Iris pigment epithelial cell (primary cell): ENCODE results near the gene E2F2.
A peak's percentile ranks its signal among the peaks of the same experiment; 100 is the strongest.

Source experiments
- DNase-seq: peaks from one replicate; pipeline ENCODE4 v3.0.0-alpha.2; 2011; ENCODE audit warnings: low read depth

E2F2 gene

DNA sequence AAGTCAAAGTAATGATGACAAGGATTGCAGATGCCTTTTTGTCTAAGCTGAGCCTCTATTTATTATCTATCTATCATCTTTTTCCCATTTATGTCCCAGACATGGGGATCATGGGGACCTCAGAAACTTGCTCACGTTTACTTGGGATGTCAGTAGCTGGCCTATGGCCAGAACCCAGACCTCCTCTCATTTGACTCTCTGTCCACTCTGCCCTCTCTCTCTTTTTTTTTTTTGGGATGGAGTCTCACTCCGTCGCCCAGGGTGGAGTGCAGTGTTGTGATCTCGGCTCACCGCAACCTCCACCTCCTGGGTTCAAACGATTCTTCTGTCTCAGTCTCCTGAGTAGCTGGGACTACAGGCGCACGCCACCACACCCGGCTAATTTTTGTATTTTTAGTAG lies 32.0 kb upstream of the E2F2 start:
- DNase-seq, result no peak

DNA sequence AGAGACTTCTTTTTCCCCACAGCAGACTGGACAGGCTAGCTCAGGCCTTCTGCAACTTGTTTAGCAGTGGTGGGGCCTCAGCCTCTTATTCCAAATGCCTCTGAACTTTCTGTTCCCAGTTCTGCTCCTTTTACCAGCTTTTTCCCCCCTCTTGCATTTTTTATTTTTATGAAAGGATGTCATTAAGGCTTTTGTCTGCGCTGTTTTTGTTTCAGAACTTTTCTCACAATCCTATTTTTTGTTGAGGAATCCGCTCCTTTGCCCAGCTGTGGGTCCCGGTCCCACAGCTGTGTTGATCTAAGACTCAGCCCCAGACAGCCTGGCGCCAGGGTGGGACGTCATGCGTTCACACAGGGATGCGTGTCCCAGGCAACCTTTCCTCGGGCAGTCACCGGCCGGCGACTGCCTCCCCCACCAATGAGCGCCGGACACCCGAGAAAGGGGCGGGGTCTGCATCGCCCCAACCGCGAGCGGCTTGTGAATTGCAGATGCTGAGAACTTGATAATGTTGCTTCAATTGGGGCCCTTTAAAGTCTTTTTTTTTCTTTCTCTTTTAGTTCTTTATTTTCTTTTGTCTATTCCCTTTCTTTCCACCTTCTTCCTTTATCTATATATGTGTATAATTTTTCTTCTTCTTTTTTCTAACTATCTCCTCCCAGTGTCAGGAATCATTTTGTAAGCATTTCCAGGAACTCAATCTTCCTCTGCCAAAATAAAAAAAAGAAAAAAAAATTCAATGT lies 31.3 kb upstream of the E2F2 start:
- peak; percentile 99 for DNase-seq

DNA sequence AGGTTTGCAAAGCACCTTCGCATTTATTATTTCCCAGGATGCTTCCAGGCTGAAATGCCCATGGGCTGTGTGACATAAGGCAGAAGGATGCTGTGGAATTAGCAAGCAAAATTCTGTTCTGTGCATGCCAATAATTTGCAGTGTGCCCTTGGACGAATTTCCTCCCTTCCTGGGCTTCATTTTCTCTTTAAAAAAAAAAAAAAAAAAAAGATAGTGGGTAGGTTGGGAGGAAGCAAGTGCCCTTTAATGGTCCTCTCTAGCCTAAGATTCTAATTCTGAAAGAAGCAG lies 30.7 kb upstream of the E2F2 start:
- DNase-seq, result no peak

DNA sequence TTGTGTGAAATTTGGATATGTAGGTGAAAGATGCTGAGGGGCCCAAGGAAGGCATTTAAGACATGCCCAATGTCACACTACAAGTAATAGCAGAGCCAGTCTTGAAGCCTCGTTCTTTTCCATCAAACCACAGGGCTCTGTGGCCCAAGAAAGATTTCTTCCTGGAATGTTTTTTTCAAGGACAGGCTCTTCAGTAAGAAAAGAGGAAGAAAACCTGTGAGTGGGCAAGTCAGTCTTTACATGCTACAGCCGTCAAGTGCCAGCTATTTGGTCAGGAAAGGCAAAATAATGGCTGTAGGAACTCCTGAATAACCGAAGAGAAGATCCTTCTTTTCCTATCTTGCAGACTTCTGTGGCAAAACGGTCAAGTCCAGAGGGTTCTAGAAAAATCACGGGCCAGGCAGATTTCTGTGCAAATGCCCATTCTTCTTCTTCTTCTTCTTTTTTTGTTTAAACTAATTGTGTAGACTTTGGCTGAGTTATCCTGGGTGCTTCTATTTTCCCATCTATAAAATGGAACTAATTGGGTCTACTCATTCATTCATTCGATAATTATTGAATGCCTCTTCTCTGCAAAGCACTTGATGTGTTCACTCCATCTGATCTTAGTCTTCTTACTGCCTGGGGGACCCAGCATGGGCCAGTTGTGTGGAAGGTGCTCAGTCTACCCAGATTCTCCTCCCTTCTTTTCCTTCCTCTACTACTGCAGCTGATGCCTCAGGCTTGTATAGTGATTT lies 30.2 kb upstream of the E2F2 start:
- DNase-seq, result no peak

DNA sequence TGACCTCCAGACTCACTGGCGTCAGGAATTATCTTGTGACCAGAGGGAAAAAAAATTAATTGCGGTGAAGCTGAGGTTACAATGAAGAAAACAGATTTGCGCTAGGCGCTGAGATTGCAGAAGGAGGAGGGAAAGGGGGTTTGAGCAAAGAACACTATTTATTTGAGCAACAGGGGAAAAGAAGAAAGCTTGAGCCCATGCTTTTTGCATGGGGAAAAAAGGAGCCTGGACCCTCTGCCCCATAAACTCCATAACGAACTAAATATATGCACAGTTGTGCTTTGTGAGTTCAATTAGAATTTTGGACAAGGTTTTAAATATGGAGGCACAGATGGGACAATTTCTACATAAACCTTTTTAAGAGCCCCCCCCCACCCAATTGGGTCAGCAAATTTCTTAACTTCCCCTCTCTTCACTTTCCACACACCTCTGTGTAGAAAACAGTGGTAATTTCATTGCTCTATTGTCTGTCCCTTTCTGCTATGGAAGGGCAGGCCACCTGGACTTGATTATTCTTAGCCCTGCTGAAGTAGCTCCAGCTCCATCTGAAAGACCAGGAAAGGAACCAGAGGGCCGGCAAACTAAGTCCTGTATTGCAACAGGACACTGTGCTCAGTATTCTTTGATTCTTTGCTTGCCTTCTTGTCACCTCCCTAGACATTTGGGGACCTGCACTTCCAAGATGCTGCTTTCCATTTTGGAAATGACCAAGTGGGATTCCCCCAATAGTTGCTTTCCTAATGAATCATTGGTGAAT lies 29.1 kb upstream of the E2F2 start:
- no peak for DNase-seq

DNA sequence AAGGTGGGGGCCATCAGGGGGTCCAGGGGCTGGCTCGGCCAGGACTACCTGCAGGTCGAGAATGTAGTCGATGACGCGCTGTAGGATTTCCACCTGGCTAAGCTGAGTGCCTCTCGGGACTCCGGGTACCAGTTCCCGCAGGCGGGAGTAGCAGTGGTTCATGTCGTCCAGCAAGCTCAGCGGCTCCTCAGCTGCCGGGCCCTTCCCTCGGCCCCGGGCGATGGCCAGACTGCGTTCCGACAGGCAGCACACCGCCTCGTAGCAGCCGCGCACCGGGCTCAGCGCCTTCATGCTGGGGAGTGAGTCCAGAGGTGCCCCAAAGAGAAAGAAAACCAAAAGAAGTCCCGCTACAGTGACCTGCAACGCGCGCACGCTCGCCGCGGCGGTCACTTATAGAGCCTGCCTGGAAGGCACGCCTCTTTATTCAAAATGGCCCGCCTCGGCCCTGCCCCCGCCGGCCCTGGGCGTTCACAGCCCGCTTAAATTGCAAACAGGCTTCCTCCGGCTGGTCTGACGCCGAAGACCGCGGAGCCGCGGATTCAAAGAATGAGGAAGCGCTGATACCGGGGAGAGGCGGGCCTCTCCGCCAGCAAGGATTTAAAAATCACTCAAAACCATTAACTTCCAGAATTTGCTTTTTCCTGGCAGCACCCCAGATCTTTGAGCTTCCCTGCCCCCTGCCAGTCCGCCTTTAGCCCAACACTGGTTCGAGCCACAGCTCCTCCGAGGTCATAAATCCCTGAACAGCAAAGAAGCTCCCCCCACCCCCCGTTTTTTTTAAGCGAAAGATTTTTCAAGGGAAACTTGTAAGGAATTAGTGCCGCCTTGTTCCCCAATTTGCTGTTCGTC lies 28.3 kb upstream of the E2F2 start, which contains the start of gene ID3:
Gene ID3 (minus strand): TSS at position 366 of the 849 bp plus-strand sequence. CDS start 75 bp downstream, at position 291.
- DNase-seq, result peak; percentile 99

DNA sequence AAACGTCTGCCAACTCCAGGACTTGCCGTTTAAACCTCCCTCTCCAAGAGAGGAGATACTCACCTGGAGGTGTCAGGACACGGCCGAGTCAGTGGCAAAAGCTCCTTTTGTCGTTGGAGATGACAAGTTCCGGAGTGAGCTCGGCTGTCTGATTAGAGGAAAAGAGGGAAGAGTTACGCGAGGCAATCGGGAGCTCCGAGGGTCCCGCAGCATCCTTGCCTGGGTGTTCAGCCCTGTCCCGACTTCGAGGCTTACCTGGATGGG lies 27.8 kb upstream of the E2F2 start:
- DNase-seq, result no peak

DNA sequence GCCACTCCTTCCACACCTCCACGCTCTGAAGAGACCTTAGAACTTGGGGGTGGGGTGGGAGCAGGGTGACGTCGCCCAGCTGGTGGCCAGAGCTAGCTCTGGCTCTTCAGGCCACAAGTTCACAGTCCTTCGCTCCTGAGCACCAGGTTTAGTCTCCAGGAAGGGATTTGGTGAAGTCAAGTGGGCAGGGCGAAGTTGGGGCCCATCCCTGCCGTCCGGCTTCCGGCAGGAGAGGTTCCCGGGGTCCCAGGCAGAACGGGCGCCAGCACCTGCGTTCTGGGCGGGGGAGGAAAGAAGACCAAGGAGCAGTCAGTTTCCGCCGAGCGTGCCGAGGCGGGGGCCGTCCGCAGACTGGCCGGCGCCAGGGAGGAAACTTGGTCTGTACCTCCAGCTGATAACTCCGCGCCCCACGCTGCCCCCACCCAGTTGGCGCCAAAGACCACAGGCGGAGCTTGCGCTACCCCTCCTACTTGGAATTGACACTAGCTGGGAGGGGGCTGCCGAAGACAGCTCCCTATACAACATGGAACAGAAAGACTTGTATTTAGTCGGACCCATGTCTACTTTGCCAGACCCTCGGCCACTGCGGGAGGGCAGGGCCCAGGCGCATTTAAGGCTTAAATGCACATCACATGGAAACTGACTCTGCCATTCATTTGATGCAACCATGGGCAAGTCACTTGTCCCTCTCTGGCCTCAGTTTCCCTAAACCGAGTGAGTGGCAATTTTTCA lies 27.3 kb upstream of the E2F2 start:
- DNase-seq, result peak; percentile 54

DNA sequence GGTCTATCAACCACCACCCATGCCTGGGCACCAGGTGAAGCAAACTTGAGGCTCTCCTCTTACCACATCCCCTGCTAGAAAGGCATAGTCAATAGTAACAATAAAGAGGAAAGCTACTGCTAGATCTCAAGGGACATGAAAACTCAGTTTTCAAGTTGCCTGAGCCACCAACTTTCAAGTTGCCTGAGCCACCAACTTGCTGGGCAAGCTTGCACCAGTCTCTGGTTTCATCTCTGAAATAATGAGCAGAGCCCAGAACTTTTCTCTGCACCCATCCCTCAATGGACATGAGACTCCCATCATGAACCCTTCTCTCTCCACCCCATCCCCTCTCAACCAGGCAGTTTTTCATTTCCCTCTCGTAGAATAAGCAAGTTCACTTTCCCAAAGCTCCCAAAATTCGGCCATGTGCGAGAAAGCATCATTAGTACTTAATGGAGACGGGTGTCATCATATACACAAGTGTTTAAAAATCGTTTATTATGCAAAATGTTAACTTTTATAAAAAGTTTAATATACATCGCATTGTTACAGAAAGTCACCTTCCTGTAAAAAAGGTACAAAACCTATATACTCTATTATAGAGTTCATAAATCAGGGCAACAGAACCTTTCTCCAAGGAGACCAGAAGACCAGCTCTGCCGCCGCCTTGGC lies 26.6 kb upstream of the E2F2 start:
- DNase-seq, result no peak

DNA sequence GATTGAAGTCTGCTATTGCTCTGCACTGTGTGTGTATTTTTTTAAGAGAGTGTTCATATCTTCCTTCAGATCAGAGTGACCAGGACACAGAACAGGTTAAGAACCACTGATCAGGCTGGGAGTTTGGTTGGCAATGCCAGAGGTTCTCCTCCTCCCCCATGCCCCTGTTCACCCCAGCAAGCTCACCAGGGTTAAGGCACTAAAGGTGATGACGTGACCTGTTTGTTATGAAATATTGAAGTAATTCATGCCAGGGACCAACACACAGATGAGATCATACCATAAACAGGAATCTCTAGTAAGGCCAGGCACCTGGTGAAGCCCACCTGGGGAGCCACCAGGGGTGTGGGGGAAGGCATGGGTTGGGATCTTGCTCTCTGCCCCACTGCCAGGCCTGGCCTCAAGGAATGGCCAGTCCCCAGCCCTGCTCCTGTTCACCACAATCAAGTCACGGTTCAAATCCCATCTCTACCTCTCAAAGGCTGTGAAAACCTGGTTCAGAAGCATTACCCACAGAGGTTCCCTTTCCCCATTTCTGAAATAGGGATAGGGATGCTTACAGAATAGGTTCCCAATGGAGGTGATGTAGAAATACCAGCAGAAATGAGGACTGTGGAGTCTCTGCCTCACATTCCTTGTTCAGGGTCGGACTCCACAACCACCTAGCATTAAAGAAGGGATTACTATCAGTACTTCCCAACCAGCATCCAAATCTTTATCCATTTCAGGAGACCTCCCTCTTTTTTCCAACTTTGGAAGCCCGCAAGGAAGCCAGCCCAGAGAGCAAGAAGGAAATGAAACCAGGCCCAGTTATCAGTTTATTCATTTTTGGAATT lies 25.8 kb upstream of the E2F2 start:
- DNase-seq, result peak; percentile 75

DNA sequence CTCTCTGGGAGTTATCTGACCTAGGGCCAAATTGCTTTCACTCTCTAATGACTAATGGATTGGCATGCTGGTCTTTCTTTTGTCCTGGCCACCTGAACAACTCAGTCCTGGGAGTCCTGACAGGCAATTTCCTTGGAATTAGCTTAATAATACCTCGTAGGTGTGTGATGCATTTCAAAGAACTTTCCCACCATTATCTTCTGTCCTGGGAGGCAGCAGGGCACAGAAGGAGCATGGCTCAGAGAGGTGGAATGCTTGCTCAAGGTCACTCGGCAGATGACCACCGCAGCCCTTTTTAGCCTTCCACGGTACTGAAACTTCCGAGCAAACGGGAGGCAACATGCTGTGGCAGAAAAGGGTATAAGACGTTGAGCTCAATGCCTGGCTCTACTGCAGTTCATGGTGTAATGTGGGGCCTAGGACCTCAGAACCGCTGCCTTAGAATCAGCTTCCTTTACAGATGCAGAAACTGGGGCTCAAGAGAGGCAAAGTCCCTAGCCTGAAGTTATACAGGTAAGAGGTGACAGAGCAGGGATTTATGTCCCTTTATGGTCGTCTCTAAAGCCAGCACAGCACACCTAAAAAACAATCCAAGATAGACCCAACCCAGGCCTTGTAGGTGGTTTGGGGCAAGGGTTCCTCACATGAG lies 25.1 kb upstream of the E2F2 start:
- DNase-seq, result peak; percentile 84

DNA sequence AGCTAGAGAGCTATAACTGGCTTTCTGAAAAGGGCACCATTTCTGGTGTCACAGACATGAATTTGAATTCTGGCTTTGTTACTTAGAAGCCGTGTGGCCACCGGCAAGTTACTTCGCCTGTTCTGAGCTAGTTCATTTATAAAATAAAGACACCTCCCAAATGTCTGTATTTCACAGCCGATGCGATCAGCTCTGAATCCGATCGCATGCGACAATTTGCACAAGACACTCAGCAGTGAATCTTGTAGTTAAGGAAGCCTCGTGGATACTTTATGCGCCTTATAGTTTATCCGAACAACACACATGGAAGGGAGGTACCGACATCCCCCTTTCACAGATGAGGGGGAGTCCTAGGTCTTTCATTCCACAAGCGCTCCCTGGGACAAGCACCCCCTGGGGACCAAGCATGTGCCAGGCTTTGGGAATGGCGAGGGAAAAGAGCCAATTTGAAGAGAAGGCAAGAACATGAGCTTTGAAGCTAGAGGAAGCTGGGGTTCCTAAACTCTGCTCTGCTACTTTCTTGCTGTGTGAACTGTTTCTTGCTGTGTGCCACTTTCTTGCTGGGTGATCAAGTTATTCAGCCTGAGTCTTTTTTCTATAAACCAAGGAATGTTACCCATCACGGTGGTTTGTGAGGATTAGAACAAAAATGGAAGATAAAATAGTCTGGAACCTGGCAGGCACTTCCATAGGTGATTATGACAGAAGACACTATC lies 24.4 kb upstream of the E2F2 start:
- DNase-seq, result peak; percentile 61

DNA sequence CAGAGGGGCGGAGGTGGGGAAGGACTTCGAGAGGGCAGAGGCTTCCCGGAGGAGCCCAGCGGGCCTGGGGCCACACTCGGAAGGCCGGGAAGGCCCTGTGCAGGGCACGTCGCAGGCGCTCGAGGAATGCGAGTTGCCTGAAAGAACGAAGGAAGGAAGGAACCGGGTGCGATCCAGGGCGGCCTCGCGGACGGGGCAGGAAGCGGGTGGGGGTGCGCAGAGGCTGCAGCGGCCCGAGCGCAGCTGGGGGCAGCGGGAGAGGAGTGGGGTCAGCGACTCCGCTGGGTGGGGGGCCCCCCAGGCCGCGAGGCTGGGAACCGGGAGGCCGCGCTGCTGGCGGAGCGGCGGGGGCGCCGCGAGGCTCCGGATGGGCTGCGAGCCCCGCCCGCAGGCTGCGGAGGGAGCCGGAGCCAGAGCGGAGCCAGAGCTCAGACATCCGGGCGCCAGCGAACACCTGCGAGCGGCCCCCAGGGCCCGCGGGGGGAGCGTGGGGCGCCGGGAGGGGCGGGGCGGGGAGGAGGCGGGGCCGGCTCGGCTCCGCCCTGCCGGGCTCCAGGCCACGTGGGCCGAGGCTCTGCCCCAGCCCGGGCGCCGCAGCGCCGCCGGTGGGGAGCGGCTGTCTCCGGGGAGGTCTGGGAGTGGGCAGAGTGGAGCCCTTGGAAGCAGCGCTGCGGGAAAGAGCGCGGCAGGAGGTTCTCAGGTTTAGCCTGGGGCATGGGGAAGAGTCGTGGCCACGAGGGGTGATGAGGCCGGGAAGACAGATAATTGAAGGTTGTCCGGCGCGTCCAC lies 23.6 kb upstream of the E2F2 start:
- DNase-seq, result peak; percentile 88

DNA sequence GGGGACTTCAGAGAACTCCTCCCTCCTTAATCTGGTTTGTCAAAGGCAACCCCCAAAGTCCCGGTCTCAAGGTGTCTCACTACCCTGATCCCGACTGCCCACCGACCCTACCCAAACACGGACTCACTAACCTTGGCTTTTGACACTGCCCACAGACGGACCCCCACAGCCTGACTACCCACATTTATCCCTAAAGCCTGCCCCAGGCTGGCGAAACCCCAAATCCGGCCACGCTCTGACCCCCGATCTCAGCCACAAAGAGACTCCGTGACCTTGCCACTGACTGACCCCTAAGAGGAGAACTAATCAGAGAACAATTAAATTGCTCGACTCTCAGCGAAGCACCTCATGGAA lies 23.1 kb upstream of the E2F2 start:
- no peak for DNase-seq

DNA sequence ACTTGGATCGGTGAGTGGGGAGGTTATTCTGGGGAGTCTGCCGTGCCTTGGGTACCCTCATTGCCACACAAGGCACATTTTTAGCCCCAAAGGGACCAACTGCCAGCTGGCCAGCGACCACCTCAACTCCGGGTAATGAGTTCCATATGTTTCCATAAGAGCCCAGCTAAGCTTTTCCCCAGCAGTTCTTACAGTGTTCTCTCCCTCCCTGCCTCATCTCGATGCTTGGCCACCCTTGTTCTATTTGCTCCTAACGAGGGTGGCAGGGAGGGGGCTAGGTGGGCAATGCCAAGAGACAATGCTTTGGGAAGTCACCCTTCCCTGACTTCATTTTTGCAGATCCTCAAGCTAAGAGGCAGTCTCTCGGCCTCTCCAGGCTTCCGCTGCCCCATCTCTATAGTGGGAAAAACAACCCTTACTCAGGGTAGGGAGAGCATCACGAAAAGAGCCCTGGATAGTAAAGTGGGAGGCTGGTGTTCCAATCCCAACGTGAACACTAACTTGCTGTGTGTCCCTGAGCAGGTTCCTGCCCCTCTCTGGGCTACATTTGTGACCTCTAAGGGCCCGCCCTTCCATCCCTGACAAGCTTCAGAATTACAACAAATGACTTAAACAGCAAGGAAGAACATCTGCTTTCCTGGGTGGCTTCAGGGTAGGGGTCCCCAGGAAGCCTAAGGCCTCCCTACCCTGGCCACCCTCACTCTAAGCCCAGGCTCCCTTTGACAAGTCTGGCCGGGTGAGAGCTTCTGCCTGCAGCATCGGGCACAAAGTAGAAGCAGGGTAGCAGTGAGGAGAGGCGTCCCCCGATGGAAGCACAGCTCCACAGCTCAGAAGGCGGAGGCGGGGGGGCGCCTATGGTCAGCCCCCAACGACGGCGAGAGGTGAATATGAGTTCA lies 22.4 kb upstream of the E2F2 start:
- no peak for DNase-seq

DNA sequence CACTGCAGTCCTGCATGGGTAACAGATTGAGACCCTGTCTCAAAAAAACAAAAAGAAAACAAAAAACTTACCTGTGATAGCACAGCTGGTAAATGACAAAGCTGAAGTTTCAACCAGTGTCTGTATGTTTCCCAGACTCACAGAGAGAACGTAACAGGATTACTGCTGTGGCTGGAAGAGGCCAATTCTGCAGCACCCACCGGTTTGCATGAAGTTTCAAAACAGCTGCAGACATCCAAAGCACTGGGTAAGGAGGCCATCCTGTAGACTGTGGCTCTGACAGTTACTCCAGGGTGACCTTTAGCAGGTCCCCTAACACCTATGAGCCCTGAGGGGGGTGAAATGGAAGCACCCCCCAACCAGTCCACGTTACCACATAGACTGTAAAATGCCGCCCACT lies 20.8 kb upstream of the E2F2 start:
- DNase-seq, result no peak

DNA sequence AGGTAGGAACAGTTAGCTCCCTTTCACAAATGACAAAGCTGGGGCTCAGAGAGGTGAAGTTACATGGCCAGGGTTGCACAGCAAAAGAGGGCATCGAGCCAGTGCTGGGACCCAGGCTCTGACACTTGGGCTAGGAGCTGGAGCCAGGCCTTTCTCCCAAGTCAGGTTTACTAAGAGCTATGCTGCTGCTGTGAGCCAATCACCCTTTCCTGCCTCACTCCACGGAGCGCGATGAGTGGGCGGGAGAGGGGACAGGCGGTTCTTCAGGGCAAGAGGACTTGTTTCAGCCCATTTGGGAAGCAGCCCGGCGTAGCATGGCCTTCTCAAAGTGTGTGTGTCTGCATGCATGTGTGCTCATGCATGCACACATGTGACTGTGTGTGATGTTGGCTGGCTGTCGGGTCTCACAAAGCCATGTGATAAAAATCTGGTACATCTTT lies 17.7 kb upstream of the E2F2 start:
- DNase-seq, result peak; percentile 79
